Measurements from ENCODE around the gene CRIP1. TPM values are rescaled to one million over a fixed set of nuclear protein-coding genes. Genes with fewer than 3 reads are reported as not detected.

The CRIP1 gene
- total RNA-seq, 1 donor from 2014 or later = 12.2 TPM

DNA sequence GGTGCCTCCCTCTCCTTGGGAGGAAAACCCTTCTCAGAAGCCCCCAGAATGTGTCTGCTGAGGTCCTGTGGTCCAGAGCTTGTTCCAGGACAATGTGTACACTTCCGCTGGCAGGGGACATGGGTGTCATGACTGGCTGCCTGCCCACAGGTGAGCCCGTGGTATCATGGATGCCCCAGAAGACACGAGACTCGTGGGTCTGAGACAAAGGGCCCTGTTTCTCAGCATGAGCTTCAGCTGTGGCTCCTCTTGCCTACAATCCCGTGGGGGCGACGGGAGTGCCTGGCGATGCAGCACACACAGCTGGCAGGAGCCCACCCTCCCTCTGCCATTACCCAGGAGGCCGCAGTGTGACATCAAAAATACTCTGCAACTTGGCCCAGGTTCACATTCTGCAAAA, 46.7 kb downstream of the CRIP1 start:
- no peak for DNase-seq (ENCODE audit: low read depth)

DNA sequence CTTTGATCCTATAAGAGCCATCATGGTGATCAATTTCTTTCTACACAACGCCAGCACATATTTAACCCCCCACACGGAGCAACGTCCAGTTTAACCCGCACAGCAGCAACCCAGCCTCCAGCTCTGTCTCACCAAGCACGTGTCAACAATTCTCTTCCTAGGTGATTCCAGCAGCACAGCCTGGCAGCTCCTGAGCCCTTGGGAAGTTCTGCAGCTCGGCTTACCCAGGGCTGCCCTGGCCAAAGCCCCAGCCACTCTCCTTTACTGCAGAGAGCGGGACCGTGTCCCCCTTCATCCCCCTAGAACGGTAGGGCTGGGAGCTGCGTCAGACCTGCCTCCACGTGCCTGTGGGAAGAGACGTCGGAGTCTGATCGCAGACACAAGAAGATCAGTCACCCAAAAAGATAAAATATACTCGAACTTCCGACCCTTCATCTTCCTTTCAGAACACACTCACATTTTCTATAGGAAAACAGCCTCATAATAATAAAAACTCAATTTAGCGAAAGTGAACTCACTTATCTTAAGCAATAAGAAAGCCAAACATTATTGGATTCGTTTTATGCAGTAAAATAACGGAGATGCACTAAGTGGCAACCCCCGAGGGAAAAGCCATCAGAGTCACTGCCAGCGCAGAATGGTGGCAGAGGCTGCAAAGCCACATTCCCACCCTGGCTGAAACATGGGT, 47.3 kb downstream of the CRIP1 start:
- no peak for DNase-seq (ENCODE audit: low read depth)

DNA sequence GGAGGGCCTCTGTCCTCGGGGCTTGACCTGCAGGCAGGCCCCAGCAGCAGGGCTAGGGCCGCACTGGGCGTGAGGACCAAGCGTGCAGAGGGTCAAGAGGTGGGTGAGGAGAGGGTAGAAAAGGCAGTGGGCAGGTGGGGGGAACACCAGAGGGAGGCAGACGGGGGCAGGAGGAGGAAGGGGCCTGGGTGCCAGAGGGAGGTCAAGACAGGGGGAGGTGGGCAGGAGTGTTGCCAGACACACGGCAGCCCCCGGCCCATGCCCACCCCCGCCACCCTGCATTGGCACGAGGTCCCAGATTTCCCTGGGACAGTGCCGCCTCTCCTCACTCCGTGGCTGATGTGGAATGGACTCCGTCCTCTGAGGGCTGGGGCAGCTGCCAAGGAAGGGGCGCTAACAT, 47.9 kb downstream of the CRIP1 start:
- DNase-seq (ENCODE audit: low read depth) = no peak

DNA sequence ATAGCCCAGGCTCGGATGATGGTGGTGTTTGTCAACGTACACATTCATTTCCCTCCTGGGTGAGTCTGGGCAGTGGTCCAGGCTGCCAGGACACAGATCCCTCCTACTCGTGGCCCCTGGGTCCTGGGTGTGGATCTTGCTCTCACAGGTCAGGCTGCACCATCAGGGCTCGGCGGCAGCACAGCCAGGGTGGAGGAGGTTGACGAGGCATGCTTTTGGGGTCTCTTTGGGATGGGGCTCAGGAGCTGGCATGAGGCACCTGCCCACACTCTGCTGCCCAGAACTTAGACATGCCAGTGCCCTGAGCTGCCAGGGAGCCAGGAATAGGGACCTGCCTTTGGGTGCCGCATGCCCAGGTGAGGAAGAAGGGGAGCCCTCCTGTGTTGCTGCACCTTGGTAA, 49.4 kb downstream of the CRIP1 start:
- DNase-seq (ENCODE audit: low read depth) = no peak

DNA sequence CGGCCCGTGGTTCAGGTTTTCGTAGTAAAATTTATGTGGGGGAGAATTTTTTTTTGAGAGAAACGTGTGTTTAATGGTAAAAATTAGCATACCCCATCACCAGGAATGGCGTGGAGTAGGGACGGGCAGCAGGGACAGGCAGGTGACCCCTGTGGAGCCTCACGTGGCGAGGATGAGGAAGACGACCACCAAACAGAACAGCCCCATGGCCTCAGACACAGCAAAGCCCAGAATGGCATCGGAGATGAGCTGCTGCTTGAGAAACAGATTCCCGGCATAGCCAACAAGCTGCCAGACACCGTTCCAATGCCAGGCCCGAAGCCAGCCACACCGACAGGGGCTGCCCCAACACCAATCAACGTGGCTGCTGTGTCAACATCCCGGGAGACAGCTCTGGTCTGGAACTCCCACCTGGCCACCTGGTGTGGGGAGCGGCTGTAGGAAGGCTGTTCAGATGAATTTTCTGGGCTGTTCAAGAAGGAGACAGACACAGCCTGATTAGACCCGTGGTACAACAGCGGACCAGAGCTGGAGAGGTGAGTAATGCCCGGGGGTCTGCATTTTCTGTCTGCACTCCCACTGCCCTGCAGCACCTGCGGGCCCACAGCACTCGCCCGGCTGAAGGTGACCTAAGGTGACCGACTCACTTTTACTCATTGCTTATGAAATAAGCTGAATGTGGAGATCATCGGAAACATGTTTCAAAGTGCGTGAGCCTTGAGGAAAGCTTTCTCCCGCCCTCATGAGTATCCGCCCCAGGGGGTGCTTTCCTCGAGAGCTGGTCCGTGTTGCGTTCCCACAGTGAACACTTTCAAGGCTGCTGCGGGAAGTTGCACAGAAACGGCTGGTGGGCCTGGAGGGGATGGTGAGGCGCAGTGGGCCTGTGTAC, 50.2 kb downstream of the CRIP1 start:
- no peak for DNase-seq (ENCODE audit: low read depth)

DNA sequence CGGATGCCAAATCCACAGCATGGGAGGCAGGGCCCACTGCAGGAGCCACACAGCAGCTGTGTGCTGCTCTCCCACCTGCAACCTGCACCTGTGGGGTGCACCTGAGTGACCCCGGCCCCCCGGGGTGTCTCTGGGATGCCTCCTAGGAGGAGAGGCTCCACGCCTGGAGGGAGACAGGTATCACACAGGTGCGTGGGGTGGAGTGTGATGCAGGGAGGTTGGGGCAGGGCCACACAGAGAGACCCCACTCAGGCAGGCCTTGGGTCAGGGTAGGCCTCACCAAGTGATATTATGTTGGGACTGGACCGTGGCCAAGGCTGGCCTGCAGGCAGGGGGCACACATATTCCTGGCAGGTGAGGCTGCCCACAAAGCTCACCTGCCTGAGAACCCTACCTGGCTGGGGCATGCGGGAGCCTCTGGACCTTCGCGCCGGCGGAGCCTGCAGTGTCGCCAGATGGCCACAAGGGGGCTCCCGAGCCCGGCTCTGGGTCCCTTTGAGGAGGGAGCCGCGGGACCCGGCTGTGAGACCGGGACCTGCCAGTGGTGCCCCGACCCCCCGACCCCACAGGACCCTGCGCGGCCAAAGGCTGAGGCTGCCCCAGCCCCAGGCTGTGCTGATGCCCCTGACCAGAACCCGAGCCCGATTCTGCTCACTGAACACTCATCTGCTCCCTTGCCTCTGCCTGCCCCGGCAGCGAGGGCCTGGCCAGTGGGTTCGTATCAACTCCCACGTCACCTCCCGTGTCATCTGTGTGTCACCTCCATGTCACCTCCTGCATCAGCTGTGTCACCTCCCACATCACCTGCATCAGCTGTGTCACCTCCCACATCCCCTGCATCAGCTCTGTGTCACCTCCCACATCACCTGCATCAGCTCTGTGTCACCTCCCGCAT, 51.1 kb downstream of the CRIP1 start:
- DNase-seq (ENCODE audit: low read depth) = no peak

Other genes with a start within 250 kb of the CRIP1 start
- 26.5 and 44.1 TPM in 2 replicates for gene BTBD6, start 238.4 kb upstream of the CRIP1 start, total RNA-seq
- 23.4 and 47.9 TPM in 2 replicates for gene BRF1, start 185.9 kb upstream of the CRIP1 start, total RNA-seq
- gene PACS2, start 172.1 kb upstream of the CRIP1 start, total RNA-seq = 31.4 and 67.7 TPM in 2 replicates
- under 0.01 and 0.60 TPM in 2 replicates for gene TEX22, start 88.3 kb upstream of the CRIP1 start, total RNA-seq
- gene MTA1, start 67.1 kb upstream of the CRIP1 start, total RNA-seq = 14.6 and 47.3 TPM in 2 replicates
- 76.6 and 206 TPM in 2 replicates for gene CRIP2, start 12.1 kb upstream of the CRIP1 start, total RNA-seq
- gene TEDC1, start 4.4 kb downstream of the CRIP1 start, total RNA-seq = 7.2 and 7.6 TPM in 2 replicates
- 1.7 and 8.4 TPM in 2 replicates for gene TMEM121, start 39.7 kb downstream of the CRIP1 start, total RNA-seq